ENCODE results near the gene ZCCHC7.
A peak's percentile ranks its signal among the peaks of the same experiment; 100 is the strongest.

Gene ZCCHC7

GRCh38 chr9:37210737-37211523, 90.6 kb downstream of the ZCCHC7 start:
- DNase-seq (ENCODE audit: low spot score), result no peak

- no peak for DNase-seq (ENCODE audit: low spot score)
Observed at GRCh38 chr9:37212435-37212834, 92.1 kb downstream of the ZCCHC7 start.

- DNase-seq (ENCODE audit: low spot score), result no peak
Observed at GRCh38 chr9:37215381-37215780, 95.0 kb downstream of the ZCCHC7 start.

- no peak for DNase-seq (ENCODE audit: low spot score)
Observed at GRCh38 chr9:37215830-37216229, 95.5 kb downstream of the ZCCHC7 start.

GRCh38 chr9:37217161-37217560, 96.8 kb downstream of the ZCCHC7 start:
- no peak for DNase-seq (ENCODE audit: low spot score)

- no peak for DNase-seq (ENCODE audit: low spot score)
Observed at GRCh38 chr9:37218800-37219425, 98.5 kb downstream of the ZCCHC7 start.

- DNase-seq (ENCODE audit: low spot score), result no peak
Observed at GRCh38 chr9:37220971-37221370, 100.6 kb downstream of the ZCCHC7 start.

- DNase-seq (ENCODE audit: low spot score), result no peak
Observed at GRCh38 chr9:37221489-37222106, 101.2 kb downstream of the ZCCHC7 start.

- no peak for DNase-seq (ENCODE audit: low spot score)
Observed at GRCh38 chr9:37229455-37229854, 109.1 kb downstream of the ZCCHC7 start.

GRCh38 chr9:37229882-37230482, 109.6 kb downstream of the ZCCHC7 start:
- DNase-seq (ENCODE audit: low spot score), result peak; percentile 29

GRCh38 chr9:37236822-37237221, 116.4 kb downstream of the ZCCHC7 start:
- DNase-seq (ENCODE audit: low spot score), result no peak

GRCh38 chr9:37238122-37238521, 117.7 kb downstream of the ZCCHC7 start:
- no peak for DNase-seq (ENCODE audit: low spot score)

GRCh38 chr9:37239224-37239859, 119.0 kb downstream of the ZCCHC7 start:
- DNase-seq (ENCODE audit: low spot score), result no peak

GRCh38 chr9:37239921-37240320, 119.5 kb downstream of the ZCCHC7 start:
- no peak for DNase-seq (ENCODE audit: low spot score)

GRCh38 chr9:37241340-37241739, 121.0 kb downstream of the ZCCHC7 start:
- DNase-seq (ENCODE audit: low spot score), result no peak

- no peak for DNase-seq (ENCODE audit: low spot score)
Observed at GRCh38 chr9:37242089-37242488, 121.7 kb downstream of the ZCCHC7 start.

- no peak for DNase-seq (ENCODE audit: low spot score)
Observed at GRCh38 chr9:37243588-37244345, 123.4 kb downstream of the ZCCHC7 start.

GRCh38 chr9:37246826-37247225, 126.5 kb downstream of the ZCCHC7 start:
- DNase-seq (ENCODE audit: low spot score), result no peak

GRCh38 chr9:37248651-37249163, 128.3 kb downstream of the ZCCHC7 start:
- DNase-seq (ENCODE audit: low spot score), result no peak

- no peak for DNase-seq (ENCODE audit: low spot score)
Observed at GRCh38 chr9:37251452-37251851, 131.1 kb downstream of the ZCCHC7 start.

GRCh38 chr9:37253377-37253937, 133.1 kb downstream of the ZCCHC7 start:
- DNase-seq (ENCODE audit: low spot score), result no peak

All from HuH-7.5 (cell line).